Heart right ventricle (tissue), 16 donors: Measurements from ENCODE around the gene DNAJC30. TPM values are rescaled to one million over a fixed set of nuclear protein-coding genes. Genes with fewer than 3 reads are reported as not detected.
"Not testable (repeated sequence)": the region's sequence is repeated elsewhere in the genome, so short reads cannot be mapped to it uniquely, and the experiment has no call there.

ENCODE experiments used
- ATAC-seq, 8 donors: fragments of 200-7000 bp; cut with Tn5 transposase; one replicate each; pipeline ENCODE4 v1.9.1; 2020; ENCODE audit warnings: mild to moderate bottlenecking in 8 of 8, moderate library complexity in 8 of 8, moderate number of reproducible peaks in 1 of 8
- DNase-seq, 2 donors: peaks; one replicate each; pipeline ENCODE4 v3.0.0-alpha.2; 2020
- H3K27ac ChIP-seq, 10 donors: fragments of 200-600 bp; sonication (generic) in 2 of 10; one replicate each; pipeline versions ENCODE4 v1.5.0 to v1.8.0; 2020 to 2022; ENCODE audit warnings: mild to moderate bottlenecking in 3 of 10
- H3K27me3 ChIP-seq, 7 donors: fragments of 200-600 bp; one replicate each; pipeline ENCODE4 v1.8.0; 2021 to 2022; ENCODE audit warnings: mild to moderate bottlenecking in 2 of 7
- H3K36me3 ChIP-seq, 9 donors: fragments of 200-600 bp; sonication (generic) in 1 of 9; one replicate each; pipeline versions ENCODE4 v1.5.0 to v1.8.0; 2020 to 2022; ENCODE audit warnings: mild to moderate bottlenecking in 2 of 9
- H3K4me1 ChIP-seq, 9 donors: fragments of 200-600 bp; sonication (generic) in 1 of 9; one replicate each; pipeline versions ENCODE4 v1.5.0 to v1.8.0; 2020 to 2022; ENCODE audit warnings: mild to moderate bottlenecking in 4 of 9
- H3K4me3 ChIP-seq, 10 donors: fragments of 200-600 bp; sonication (generic) in 2 of 10; one replicate each; pipeline versions ENCODE4 v1.5.0 to v1.8.0; 2020 to 2022; ENCODE audit warnings: mild to moderate bottlenecking in 7 of 10, moderate library complexity in 2 of 10
- H3K9me3 ChIP-seq, 11 donors: fragments of 200-600 bp in 10 of 11; sonication (generic) in 2 of 11; one replicate each; pipeline versions ENCODE4 v1.5.0 to v1.8.0; 2013 to 2022; ENCODE audit warnings: mild to moderate bottlenecking in 2 of 11, control low read depth in 1 of 11, moderate library complexity in 1 of 11
- CTCF ChIP-seq, 9 donors: fragments of 200-600 bp; sonication (generic) in 2 of 9; IDR thresholded peaks; one replicate each; pipeline versions ENCODE4 v1.5.0 to v1.8.0; 2021 to 2022; ENCODE audit warnings: antibody characterized with exemption in 9 of 9, mild to moderate bottlenecking in 5 of 9, moderate library complexity in 1 of 9
- WGBS, 2 donors: extraction: QIAGEN DNeasy Blood & Tissue Kit; methylation state at CpG; one replicate each; pipeline ENCODE4 v1.1.7; 2013; ENCODE audit warnings: inconsistent platforms in 1 of 2; 5-methylcytosine and 5-hydroxymethylcytosine counted together
- intact Hi-C, 10 donors: fragments of 100-400 bp; cut with DNase I; formaldehyde crosslinking; loops; one replicate each; pipeline versions ENCODE4 v1.11.1 to v1.14.2; 2022
- polyA plus RNA-seq, 2 donors: library from polyadenylated mRNA; stranded (reverse); fragments of 200-250 nt; gene quantifications; one replicate each; pipeline ENCODE4 v1.2.3, GENCODE V29; 2013
- total RNA-seq, 10 donors: library from RNA; stranded (reverse); fragmentation: NEBNext Ultra II Directional in 3 of 10; extraction: Animal tissue kit (Norgen Biotek cat#: 25700) in 3 of 10; gene quantifications; one replicate each; pipeline versions ENCODE4 v1.2.1 to v1.2.4, GENCODE V29; 2021 to 2023
- donor health status: Arrhythmogenic right ventricular cardiomyopathy.
- donor health status: ischemic (EF 13 %, LVEDD 7.1; RV severe dilation, severe dysfunction).
- donor health status: healthy with polysubstance abuse.
- donor health status: DM: no; HTN: yes; CAD: no.
- donor health status: DM: no; HTN: no; CAD: no.
- donor health status: ischemic (EF 25% LVEDD 6.9; RV normal size, moderate dysfunction).
- donor health status: ischemic (EF 25% LVEDD 5.7; RV mildly dilated, moderate dysfunction).
- donor health status: healthy.
- donor health status: DM: yes; HTN: yes; CAD: no.
- donor health status: Ischemic cardiomyopathy.
- donor health status: ischemic (EF 35%, LVEDD 5.7; RV mildly dilated, moderate dysfunction).
- donor health status: nonischemic (EF 11% LVEDD 7.7; RV severe dilation, severe dysfunction).
- donor health status: DM: yes; HTN: yes; CAD: no.
- donor health status: PGD.
- donor health status: ischemic (EF 29% LVEDD 5.4; RV normal size, mild dysfunction).
- donor health status: nonischemic (EF 23%, LVEDD 6.1; RV moderate dilation, normal function).

Gene DNAJC30
- total and polyA plus RNA-seq, 12 donors = 9.1 to 20.8 (median 15.4) TPM

- H3K27ac ChIP-seq = no peak overlapping the region
- no peak for ATAC-seq
- 67 to 74% methylated on average over 4 of the region's 4 CpGs for WGBS, 2 donors
These were observed 33.2 kb upstream of the DNAJC30 start for GRCh38 chr7:73716318-73716890.

GRCh38 chr7:73715648-73716317, 32.5 kb upstream of the DNAJC30 start:
- Histone ChIP-seq H3K36me3 (no peaks in the 10 kb centered on the region), H3K4me1 (peaks cover 0 to 43% (median 14%) of the 10 kb centered on the region in 9 donors), H3K9me3 (no peaks in the 10 kb centered on the region), H3K27ac (no peak overlapping the region), H3K4me3 (no peak overlapping the region), H3K27me3 (peaks cover 0 to 55% (median 0%) of the 10 kb centered on the region in 7 donors)
- intact Hi-C loops = no loop called here
- 72 to 77% methylated on average over 16 of the region's 16 CpGs for WGBS, 2 donors
- ATAC-seq = peak in 1 of 8 donors; percentile 34
- no peak for TF ChIP-seq CTCF (IDR thresholded peaks at IDR 0.05)
- no peak for DNase-seq

More at GRCh38 chr7:73716318-73716890, 33.2 kb upstream of the DNAJC30 start:
- DNase-seq = no peak
- Histone ChIP-seq H3K27me3 (peaks cover 0 to 59% (median 0%) of the 10 kb centered on the region in 7 donors), H3K4me1 (peaks cover 0 to 43% (median 19%) of the 10 kb centered on the region in 9 donors), H3K9me3 (no peaks in the 10 kb centered on the region), H3K4me3 (no peak overlapping the region), H3K36me3 (no peaks in the 10 kb centered on the region)
- intact Hi-C loops = no loop called here
- TF ChIP-seq CTCF (IDR thresholded peaks at IDR 0.05) = no peak

DNA sequence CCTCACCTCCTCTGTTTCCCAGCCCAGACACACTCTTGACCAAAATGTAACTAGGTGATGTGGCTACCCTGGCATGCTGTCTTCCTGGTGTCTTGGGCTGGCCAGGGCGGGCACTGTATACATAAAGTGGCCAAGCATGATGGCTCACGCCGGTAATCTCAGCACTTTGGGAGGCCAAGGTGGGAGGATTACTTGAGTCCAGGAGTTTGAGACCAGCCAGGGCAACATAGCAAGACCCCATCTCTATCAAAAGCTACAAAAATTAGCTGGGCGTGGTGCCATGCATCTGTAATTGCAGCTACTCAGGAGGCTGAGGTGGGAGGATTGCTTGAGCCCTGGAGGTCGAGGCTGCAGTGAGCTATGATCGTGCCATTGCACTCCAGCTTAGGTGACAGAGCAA, 30.1 kb upstream of the DNAJC30 start:
- not testable (repeated sequence) for DNase-seq, H3K36me3 ChIP-seq, H3K9me3 ChIP-seq, ATAC-seq, H3K4me3 ChIP-seq, H3K27ac ChIP-seq
- 95 to 96% methylated on average over 6 of the region's 6 CpGs for WGBS, 2 donors
- peaks cover 0 to 29% (median 10%) of the 10 kb centered on the region in 9 donors for H3K4me1 ChIP-seq
- peaks cover 0 to 36% (median 0%) of the 10 kb centered on the region in 7 donors for H3K27me3 ChIP-seq
- intact Hi-C loops = loop anchor here in 1 of 10 donors (5.0 kb wide), 1 partner anchor 41 kb away; no protein-coding TSS in a partner anchor

- intact Hi-C loops = loop anchor here in 1 of 10 donors (5.0 kb wide), 1 partner anchor 40 kb away; no protein-coding TSS in a partner anchor
- H3K27ac ChIP-seq = no peak overlapping the region
- WGBS, 2 donors = 77 to 94% methylated on average over 1 of the region's 1 CpG
- H3K36me3 ChIP-seq = no peaks in the 10 kb centered on the region
- H3K4me1 ChIP-seq = peaks cover 0 to 23% (median 6%) of the 10 kb centered on the region in 9 donors
- peaks cover 0 to 30% (median 0%) of the 10 kb centered on the region in 7 donors for H3K27me3 ChIP-seq
- H3K9me3 ChIP-seq = no peaks in the 10 kb centered on the region
- H3K4me3 ChIP-seq = no peak overlapping the region
- ATAC-seq = no peak
- no peak for DNase-seq
- no peak for TF ChIP-seq CTCF (IDR thresholded peaks at IDR 0.05)
These were observed 29.5 kb upstream of the DNAJC30 start for GRCh38 chr7:73712773-73713172.
